ENCODE measurements around the gene CCDC69. TPM values are rescaled to one million over a fixed set of nuclear protein-coding genes. Genes with fewer than 3 reads are reported as not detected.

Gene CCDC69
- total RNA-seq, 2 donors from 2014 or later, result 34.8 to 44.8 TPM

DNA sequence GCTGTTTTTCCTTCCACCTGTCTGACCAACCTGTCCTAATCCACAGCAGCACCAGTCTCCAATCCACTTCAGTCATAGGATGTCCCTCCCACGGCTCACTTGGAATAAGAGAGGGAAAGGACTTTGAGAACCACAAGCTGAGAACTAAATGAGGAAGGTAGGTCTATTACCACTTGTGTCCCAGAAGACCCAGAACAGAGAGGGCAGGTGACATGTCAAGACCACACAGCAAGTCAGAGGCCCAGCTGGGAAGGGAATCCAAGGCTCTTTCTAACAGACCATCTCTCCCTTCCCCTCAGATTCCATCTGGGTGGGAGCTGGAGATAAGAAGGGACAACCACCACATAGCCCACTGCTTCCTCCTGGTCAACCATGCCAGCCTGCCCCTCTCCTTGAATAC, 81.0 kb downstream of the CCDC69 start:
- no peak overlapping the region for H3K27ac ChIP-seq
- no peak for ATAC-seq
- H3K36me3 ChIP-seq (replicated peaks in 1 of 2; ENCODE audit: insufficient read depth in 1 of 2, low read depth in 2 of 2), result no peaks in the 10 kb centered on the region
- TF ChIP-seq, protein P1, sequence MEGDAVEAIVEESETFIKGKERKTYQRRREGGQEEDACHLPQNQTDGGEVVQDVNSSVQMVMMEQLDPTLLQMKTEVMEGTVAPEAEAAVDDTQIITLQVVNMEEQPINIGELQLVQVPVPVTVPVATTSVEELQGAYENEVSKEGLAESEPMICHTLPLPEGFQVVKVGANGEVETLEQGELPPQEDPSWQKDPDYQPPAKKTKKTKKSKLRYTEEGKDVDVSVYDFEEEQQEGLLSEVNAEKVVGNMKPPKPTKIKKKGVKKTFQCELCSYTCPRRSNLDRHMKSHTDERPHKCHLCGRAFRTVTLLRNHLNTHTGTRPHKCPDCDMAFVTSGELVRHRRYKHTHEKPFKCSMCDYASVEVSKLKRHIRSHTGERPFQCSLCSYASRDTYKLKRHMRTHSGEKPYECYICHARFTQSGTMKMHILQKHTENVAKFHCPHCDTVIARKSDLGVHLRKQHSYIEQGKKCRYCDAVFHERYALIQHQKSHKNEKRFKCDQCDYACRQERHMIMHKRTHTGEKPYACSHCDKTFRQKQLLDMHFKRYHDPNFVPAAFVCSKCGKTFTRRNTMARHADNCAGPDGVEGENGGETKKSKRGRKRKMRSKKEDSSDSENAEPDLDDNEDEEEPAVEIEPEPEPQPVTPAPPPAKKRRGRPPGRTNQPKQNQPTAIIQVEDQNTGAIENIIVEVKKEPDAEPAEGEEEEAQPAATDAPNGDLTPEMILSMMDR (IDR thresholded peaks at IDR 0.05), result no peak
- no peak for TF ChIP-seq POLR2A (IDR thresholded peaks at IDR 0.05)
- H3K9me3 ChIP-seq, result no peaks in the 10 kb centered on the region
- 60% methylated on average over 1 of the region's 1 CpG for WGBS, 2 donors
- no peak overlapping the region for H3K4me3 ChIP-seq
- no peaks in the 10 kb centered on the region for H3K27me3 ChIP-seq
- intact Hi-C loops (cut with DNase I), result no loop called here
- DNase-seq, result no peak
- H3K4me1 ChIP-seq, result no peaks in the 10 kb centered on the region

DNA sequence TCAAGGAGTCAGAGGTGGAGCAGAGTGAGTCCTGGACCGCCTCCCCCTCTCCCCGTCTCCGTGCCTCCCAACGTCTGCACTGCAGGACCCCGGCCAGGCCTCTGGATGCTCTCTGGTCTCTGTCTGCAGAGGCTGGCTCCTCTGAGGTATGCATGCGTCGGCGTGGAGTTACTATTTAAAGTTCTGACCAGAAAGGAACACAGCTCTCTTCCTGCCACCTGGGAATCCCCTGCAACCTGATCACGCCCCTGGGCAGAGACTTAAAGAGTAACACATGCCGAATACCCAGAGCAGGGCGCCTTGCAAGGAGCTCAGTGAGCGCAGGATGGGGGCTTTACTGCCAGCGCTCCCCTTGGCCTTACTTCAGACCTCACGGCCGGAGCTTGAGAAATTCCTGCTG, 82.4 kb downstream of the CCDC69 start:
- ATAC-seq (no peak), DNase-seq (no peak)
- no peak overlapping the region for H3K4me3 ChIP-seq
- no peaks in the 10 kb centered on the region for H3K9me3 ChIP-seq
- no peaks in the 10 kb centered on the region for H3K36me3 ChIP-seq (replicated peaks in 1 of 2; ENCODE audit: insufficient read depth in 1 of 2, low read depth in 2 of 2)
- no peak overlapping the region for H3K27ac ChIP-seq
- no peaks in the 10 kb centered on the region for H3K4me1 ChIP-seq
- intact Hi-C loops (cut with DNase I), result no loop called here
- H3K27me3 ChIP-seq, result no peaks in the 10 kb centered on the region
- no peak for TF ChIP-seq POLR2A (IDR thresholded peaks at IDR 0.05)
- TF ChIP-seq, protein P1 (IDR thresholded peaks at IDR 0.05), result no peak
- WGBS, 2 donors, result 71 to 74% methylated on average over 14 to 15 of the region's 15 CpGs

DNA sequence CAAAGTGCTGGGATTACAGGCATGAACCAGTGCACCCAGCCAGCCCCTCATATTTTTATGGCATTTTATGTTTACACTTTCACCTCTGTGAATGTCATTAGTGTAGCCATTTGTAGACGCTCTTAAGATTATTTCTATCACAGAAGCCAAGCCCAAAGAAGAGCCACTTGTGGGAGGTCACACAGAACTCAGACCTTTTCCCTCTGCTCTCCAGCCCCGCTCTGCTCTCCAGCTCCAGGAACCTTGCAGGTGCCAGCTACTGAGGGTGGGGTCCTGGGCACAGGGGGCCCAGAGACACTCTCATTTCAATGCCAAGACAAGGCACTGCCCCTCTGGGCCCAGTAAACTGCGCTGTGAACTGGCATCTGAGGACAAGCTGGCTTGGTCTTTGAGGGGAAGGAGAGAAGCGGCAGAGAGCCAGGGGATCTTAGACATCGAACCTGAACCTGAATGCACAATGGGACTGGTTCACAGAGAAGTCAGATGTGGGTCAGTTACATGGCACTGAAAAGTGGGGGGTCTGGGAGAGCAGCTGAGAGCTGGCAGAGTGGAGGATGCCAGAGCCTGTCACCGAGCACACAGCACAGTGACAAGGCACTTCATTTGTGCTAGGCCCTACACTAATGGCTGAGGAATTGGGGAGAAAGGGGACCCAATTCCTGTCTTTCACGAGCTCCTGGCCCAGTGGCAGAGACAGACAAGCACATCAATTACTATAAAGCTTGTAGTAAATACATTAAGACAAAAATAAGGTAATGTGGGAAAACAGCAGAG, 83.0 kb downstream of the CCDC69 start:
- Histone ChIP-seq H3K9me3 (no peaks in the 10 kb centered on the region), H3K4me1 (no peaks in the 10 kb centered on the region), H3K27me3 (no peaks in the 10 kb centered on the region), H3K36me3 (replicated peaks in 1 of 2; ENCODE audit: insufficient read depth in 1 of 2, low read depth in 2 of 2) (no peaks in the 10 kb centered on the region), H3K4me3 (no peak overlapping the region), H3K27ac (no peak overlapping the region)
- intact Hi-C loops (cut with DNase I), result no loop called here
- no peak for ATAC-seq
- WGBS, 2 donors, result 84 to 85% methylated on average over 7 of the region's 7 CpGs
- no peak for DNase-seq
- TF ChIP-seq, protein P1 (IDR thresholded peaks at IDR 0.05), result no peak
- no peak for TF ChIP-seq POLR2A (IDR thresholded peaks at IDR 0.05)

DNA sequence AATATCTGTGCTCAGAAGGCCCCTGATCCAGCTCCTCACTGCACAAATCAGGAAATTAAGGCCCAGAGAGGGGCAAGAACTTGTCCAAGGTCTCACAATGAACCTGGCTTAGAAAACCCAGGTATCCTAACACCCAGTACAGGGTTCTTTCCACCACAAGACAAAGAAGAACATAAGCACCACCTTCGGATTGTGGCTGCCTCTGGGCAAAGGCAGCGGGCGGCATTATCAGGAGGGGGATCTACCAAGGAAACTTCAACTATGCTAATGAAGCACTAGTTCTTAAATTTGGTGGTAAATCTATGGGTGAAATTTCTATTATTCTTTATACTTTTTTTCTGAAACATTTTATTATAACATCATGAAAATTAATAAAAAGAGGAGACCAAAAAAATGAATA, 84.2 kb downstream of the CCDC69 start:
- Histone ChIP-seq H3K4me1 (no peaks in the 10 kb centered on the region), H3K27me3 (no peaks in the 10 kb centered on the region), H3K9me3 (no peaks in the 10 kb centered on the region), H3K4me3 (no peak overlapping the region), H3K27ac (no peak overlapping the region), H3K36me3 (replicated peaks in 1 of 2; ENCODE audit: insufficient read depth in 1 of 2, low read depth in 2 of 2) (peaks cover 0 to 4% of the 10 kb centered on the region in 2 donors)
- ATAC-seq (no peak), DNase-seq (no peak)
- TF ChIP-seq, protein P1 (IDR thresholded peaks at IDR 0.05), result no peak
- TF ChIP-seq POLR2A (IDR thresholded peaks at IDR 0.05), result no peak
- WGBS, 2 donors, result 86 to 96% methylated on average over 3 of the region's 3 CpGs
- intact Hi-C loops (cut with DNase I), result no loop called here

DNA sequence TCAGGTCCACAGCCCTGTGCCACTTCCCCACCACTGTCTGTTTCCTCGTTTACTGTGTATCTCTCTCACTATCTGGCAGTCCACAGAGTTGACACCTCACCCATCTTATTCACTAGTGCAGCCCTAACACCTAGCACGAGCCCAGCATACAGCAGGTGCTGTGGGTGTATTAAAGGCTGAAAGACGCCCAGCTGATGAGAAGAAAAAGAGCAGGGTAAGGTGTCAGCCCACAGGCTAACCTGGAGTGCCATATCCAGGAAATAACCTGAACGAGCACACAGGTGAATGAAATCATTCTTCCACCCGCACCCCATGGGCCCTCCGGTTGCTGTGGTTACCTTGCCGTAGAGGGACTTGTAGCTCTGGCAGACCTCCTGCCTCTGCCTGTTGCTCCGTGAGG, 84.9 kb downstream of the CCDC69 start:
- no peak overlapping the region for H3K4me3 ChIP-seq
- no peaks in the 10 kb centered on the region for H3K27me3 ChIP-seq
- ATAC-seq, result no peak
- H3K36me3 ChIP-seq (replicated peaks in 1 of 2; ENCODE audit: insufficient read depth in 1 of 2, low read depth in 2 of 2), result peaks cover 0 to 4% of the 10 kb centered on the region in 2 donors
- H3K27ac ChIP-seq, result no peak overlapping the region
- intact Hi-C loops (cut with DNase I), result no loop called here
- H3K4me1 ChIP-seq, result no peaks in the 10 kb centered on the region
- TF ChIP-seq POLR2A (IDR thresholded peaks at IDR 0.05), result no peak
- TF ChIP-seq, protein P1 (IDR thresholded peaks at IDR 0.05), result no peak
- peak in 2 of 4 donors; percentile 28 to 45 for DNase-seq
- WGBS, 2 donors, result 82 to 88% methylated on average over 8 of the region's 8 CpGs
- no peaks in the 10 kb centered on the region for H3K9me3 ChIP-seq

Data from body of pancreas (tissue), 4 donors.